GM13976 (cell line): ENCODE measurements around the gene RPL27.

Experiments used
- DNase-seq: peaks from one replicate; pipeline ENCODE4 v3.0.0; 2012; ENCODE audit warnings: low spot score
- in situ Hi-C: fragments of 300-500 bp; cut with MboI; formaldehyde crosslinking; loops from one replicate; pipeline ENCODE4 v1.12.0; 2022; ENCODE audit warnings: low sequenced_read_pairs, mixed read lengths, inconsistent platforms; ENCODE audit not compliant: unreplicated experiment
- TF ChIP-seq, protein P1 (sequence below): IDR thresholded peaks from 2 replicates; pipeline ENCODE4 v1.5.1; 2012; ENCODE audit warnings: borderline replicate concordance, mild to moderate bottlenecking; ENCODE audit not compliant: insufficient read depth; ENCODE audit errors: extremely low read depth, missing control alignments, control extremely low read depth

The RPL27 gene

DNA sequence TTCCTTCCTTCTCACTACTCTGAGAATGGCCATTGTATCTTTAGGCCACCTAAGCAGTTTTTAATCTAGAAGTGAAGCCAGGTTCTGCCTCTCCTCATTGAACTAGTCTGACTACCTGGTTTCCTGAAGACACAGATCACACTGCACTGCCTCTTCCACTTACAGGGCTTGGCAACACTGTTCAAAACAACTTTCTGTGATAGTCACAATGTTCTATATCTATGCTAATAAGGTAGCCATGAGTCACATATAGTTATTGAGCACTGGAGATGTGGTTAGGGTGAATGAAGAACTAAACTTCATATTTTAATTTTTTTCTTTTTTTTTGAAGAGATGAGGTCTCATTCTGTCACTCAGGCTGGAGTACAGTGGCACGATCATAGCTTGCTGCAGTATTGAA lies 53.8 kb downstream of the RPL27 start:
- no peak for DNase-seq
- TF ChIP-seq, protein P1, sequence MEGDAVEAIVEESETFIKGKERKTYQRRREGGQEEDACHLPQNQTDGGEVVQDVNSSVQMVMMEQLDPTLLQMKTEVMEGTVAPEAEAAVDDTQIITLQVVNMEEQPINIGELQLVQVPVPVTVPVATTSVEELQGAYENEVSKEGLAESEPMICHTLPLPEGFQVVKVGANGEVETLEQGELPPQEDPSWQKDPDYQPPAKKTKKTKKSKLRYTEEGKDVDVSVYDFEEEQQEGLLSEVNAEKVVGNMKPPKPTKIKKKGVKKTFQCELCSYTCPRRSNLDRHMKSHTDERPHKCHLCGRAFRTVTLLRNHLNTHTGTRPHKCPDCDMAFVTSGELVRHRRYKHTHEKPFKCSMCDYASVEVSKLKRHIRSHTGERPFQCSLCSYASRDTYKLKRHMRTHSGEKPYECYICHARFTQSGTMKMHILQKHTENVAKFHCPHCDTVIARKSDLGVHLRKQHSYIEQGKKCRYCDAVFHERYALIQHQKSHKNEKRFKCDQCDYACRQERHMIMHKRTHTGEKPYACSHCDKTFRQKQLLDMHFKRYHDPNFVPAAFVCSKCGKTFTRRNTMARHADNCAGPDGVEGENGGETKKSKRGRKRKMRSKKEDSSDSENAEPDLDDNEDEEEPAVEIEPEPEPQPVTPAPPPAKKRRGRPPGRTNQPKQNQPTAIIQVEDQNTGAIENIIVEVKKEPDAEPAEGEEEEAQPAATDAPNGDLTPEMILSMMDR = no peak
- in situ Hi-C loops = no loop called here
